GM06990 (cell line): ENCODE measurements around the gene SHISA4.
"Not testable (repeated sequence)": the region's sequence is repeated elsewhere in the genome, so short reads cannot be mapped to it uniquely, and the experiment has no call there.

Experiments
- DNase-seq: peaks from one replicate; pipeline ENCODE4 v3.0.0-alpha.2; 2011; ENCODE audit not compliant: insufficient read length; ENCODE audit errors: extremely low read depth
- H3K27me3 ChIP-seq: replicated peaks from 2 replicates; pipeline ENCODE4 v1.6.0; 2011; ENCODE audit warnings: low read length; ENCODE audit not compliant: control insufficient read depth, insufficient read depth
- H3K36me3 ChIP-seq: 2 replicates; pipeline ENCODE4 v1.5.1; 2011; ENCODE audit warnings: low read length; ENCODE audit not compliant: control insufficient read depth, insufficient read depth
- H3K4me3 ChIP-seq: replicated peaks from 2 replicates; pipeline ENCODE4 v1.5.1; 2011; ENCODE audit warnings: low read depth, mild to moderate bottlenecking, control low read depth, low read length
- TF ChIP-seq, protein P1 (sequence below): IDR thresholded peaks from 2 replicates; pipeline ENCODE4 v1.5.1; 2011; ENCODE audit warnings: low read length, control low read depth, mild to moderate bottlenecking, inconsistent platforms; ENCODE audit not compliant: insufficient read depth, poor library complexity, severe bottlenecking

The SHISA4 gene, protein sequence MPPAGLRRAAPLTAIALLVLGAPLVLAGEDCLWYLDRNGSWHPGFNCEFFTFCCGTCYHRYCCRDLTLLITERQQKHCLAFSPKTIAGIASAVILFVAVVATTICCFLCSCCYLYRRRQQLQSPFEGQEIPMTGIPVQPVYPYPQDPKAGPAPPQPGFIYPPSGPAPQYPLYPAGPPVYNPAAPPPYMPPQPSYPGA

GRCh38 chr1:201888282-201889089 lies at the start of gene SHISA4:
Gene SHISA4 (plus strand): TSS chr1:201888898. CDS start chr1:201888995, 97 bp downstream.
- H3K4me3 ChIP-seq, result peak within 1 kb of the TSS; percentile 38
- no peak for DNase-seq
- peaks cover 7% of the 10 kb centered on the region for H3K27me3 ChIP-seq
- no peaks in the 10 kb centered on the region for H3K36me3 ChIP-seq
- TF ChIP-seq, protein P1, sequence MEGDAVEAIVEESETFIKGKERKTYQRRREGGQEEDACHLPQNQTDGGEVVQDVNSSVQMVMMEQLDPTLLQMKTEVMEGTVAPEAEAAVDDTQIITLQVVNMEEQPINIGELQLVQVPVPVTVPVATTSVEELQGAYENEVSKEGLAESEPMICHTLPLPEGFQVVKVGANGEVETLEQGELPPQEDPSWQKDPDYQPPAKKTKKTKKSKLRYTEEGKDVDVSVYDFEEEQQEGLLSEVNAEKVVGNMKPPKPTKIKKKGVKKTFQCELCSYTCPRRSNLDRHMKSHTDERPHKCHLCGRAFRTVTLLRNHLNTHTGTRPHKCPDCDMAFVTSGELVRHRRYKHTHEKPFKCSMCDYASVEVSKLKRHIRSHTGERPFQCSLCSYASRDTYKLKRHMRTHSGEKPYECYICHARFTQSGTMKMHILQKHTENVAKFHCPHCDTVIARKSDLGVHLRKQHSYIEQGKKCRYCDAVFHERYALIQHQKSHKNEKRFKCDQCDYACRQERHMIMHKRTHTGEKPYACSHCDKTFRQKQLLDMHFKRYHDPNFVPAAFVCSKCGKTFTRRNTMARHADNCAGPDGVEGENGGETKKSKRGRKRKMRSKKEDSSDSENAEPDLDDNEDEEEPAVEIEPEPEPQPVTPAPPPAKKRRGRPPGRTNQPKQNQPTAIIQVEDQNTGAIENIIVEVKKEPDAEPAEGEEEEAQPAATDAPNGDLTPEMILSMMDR, result no peak

DNA sequence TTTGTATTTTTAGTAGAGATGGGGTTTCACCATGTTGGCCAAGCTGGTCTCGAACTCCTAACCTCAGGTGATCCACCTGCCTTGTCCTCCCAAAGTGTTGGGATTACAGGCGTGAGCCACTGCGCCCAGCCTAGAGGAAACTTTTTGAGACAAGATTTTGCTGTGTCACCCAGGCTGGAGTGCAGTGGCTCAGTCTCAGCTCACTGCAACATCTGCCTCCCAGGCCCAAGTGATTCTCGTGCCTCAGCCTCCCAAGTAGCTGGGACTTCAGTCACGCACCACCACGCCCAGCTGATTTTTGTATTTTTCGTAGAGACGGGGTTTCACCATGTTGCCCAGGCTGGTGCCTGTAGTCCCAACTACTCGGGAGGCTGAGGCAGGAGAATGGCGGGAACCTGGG lies 49.6 kb upstream of the SHISA4 start:
- H3K4me3 ChIP-seq, H3K27me3 ChIP-seq, H3K36me3 ChIP-seq, DNase-seq: not testable (repeated sequence)

GRCh38 chr1:201840055-201840454 lies 48.6 kb upstream of the SHISA4 start:
- no peak for DNase-seq
- H3K4me3 ChIP-seq, result no peak overlapping the region
- no peaks in the 10 kb centered on the region; the same call in none of the 2 replicates for H3K36me3 ChIP-seq
- H3K27me3 ChIP-seq, result no peaks in the 10 kb centered on the region
- TF ChIP-seq, protein P1, result no peak

DNA sequence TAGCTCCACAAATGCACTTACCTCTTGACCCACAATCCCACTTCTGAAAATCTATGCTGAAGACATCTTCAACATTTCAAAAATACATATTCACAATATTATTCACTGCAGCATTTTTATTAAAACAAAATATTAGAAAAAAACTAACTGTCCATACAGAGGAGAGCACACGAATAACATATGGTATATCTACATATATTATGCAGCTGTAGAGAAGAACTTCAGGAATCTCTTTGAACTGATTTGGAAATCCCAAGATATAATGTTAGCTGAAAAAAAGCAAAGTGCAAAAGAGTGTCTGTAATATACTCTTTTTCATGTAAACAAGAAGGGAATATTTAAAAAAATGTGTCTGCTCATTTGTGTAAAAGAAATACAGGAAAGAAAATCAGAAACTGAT lies 48.2 kb upstream of the SHISA4 start:
- H3K36me3 ChIP-seq, result no peaks in the 10 kb centered on the region; the same call in none of the 2 replicates
- DNase-seq, result no peak
- TF ChIP-seq, protein P1, result no peak
- H3K27me3 ChIP-seq, result no peaks in the 10 kb centered on the region
- no peak overlapping the region for H3K4me3 ChIP-seq

DNA sequence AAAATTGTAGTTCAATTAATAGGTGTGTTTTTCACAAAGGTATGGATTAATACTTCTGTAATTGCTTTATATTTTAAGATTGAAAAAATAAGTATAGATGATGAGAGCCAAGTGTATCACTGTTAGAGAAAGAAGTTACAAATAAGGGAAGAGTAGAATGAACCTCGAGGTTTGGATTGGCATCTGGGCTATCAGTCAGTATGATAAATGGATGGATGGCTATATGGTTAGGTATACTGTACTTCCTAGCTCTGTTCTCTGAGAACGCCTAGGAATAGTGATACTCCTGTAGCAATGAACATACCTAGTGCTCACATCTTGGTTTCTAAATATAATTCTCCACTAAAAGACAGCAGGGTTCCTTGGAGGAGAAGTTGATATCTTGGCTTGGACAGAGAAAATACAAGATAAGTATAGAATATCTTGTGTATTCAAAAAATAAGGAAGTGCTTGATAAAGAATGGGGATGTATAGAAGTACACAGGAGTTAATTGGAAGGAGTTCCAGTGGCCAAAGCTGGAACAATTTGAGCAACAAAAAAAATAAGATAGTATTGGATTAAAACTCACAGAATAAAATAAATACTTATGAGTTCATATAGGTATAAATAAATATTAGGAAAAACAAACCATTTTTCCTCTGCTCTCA lies 47.3 kb upstream of the SHISA4 start:
- TF ChIP-seq, protein P1, result no peak
- H3K36me3 ChIP-seq, result no peaks in the 10 kb centered on the region; the same call in none of the 2 replicates
- no peak overlapping the region for H3K4me3 ChIP-seq
- H3K27me3 ChIP-seq, result no peaks in the 10 kb centered on the region
- DNase-seq, result no peak

- Histone ChIP-seq H3K27me3 (no peaks in the 10 kb centered on the region), H3K4me3 (no peak overlapping the region), H3K36me3 (no peaks in the 10 kb centered on the region; the same call in none of the 2 replicates)
- TF ChIP-seq, protein P1, result no peak
- DNase-seq, result no peak
These were observed 46.1 kb upstream of the SHISA4 start for GRCh38 chr1:201842472-201843027.
